Measurements from ENCODE around the gene ZBTB11.

- no peak for TF ChIP-seq CTCF (IDR thresholded peaks at IDR 0.05)
- TF ChIP-seq POLR2A (IDR thresholded peaks at IDR 0.05): no peak
Observed at GRCh38 chr3:101724329-101725193, 47.6 kb upstream of the ZBTB11 start, which contains the start of gene CEP97.
